GM12878 (cell line): Measurements from ENCODE around the gene SETD2. TPM values are rescaled to one million over a fixed set of nuclear protein-coding genes. Genes with fewer than 3 reads are reported as not detected.

ENCODE experiments used
- ATAC-seq: fragments of 200-7000 bp; cut with Tn5 transposase; 3 replicates; pipeline ENCODE4 v1.9.1; 2020; ENCODE audit warnings: mild to moderate bottlenecking, moderate library complexity
- BruUV-seq: library from RNA; stranded (reverse); fragments of 400-500 nt; replicated peaks from 2 replicates; lab custom pipeline; 2021; lab: Mats Ljungman, UMichigan
- CTCF ChIA-PET: fragments of 300-600 bp; sonication (Branson Sonifier 250); formaldehyde crosslinking; extraction: SDS; loops from one replicate; lab custom pipeline; 2021; ENCODE audit warnings: inconsistent platforms; lab: Yijun Ruan, JAX
- POLR2A ChIA-PET: fragments of 350-600 bp; formaldehyde crosslinking; extraction: SDS; loops from one replicate; lab custom pipeline; 2021; ENCODE audit warnings: inconsistent platforms; lab: Charles Lee
- RAD21 ChIA-PET: fragments of 300-600 bp; sonication (Branson Sonifier 250); formaldehyde crosslinking; loops from one replicate; lab custom pipeline; 2023; ENCODE audit warnings: antibody characterized with exemption; ENCODE audit not compliant: unreplicated experiment; lab: Charles Lee
- SMC1A ChIA-PET: fragments of 300-600 bp; sonication (Branson Sonifier 250); formaldehyde crosslinking; loops from one replicate; lab custom pipeline; 2023; ENCODE audit not compliant: unreplicated experiment, uncharacterized antibody; lab: Charles Lee
- DNase-seq: peaks from one replicate; pipeline ENCODE4 v3.0.0-alpha.2; 2011; ENCODE audit warnings: low read depth, low spot score
- FAIRE-seq: peaks from 3 replicates; lab custom pipeline; 2011; peaks lifted over from hg19 to GRCh38; lab: Jason Lieb, UNC
- H2AFZ ChIP-seq: 2 replicates; pipeline ENCODE4 v1.6.0; 2011; ENCODE audit warnings: low read depth, low read length, control low read depth; ENCODE audit not compliant: control insufficient read depth
- H3K27ac ChIP-seq: 2 replicates; pipeline ENCODE4 v1.5.1; 2011; ENCODE audit warnings: control low read depth; ENCODE audit not compliant: control insufficient read depth, insufficient read depth
- H3K27me3 ChIP-seq, 2 experiments: replicated peaks in 1 of 2; 2 replicates each; pipeline versions ENCODE4 v1.6.0 to v1.6.1; 2011; ENCODE audit warnings: low read length in 1 of 2; ENCODE audit not compliant: control insufficient read depth in 2 of 2, insufficient read depth in 2 of 2
- H3K36me3 ChIP-seq, 2 experiments: 2 replicates each; pipeline ENCODE4 v1.5.1; 2011; ENCODE audit warnings: low read length in 1 of 2; ENCODE audit not compliant: control insufficient read depth in 2 of 2, insufficient read depth in 2 of 2
- H3K4me1 ChIP-seq: 2 replicates; pipeline ENCODE4 v1.6.1; 2011; ENCODE audit warnings: mild to moderate bottlenecking, low read length, moderate library complexity, mixed read lengths; ENCODE audit not compliant: control insufficient read depth, insufficient read depth
- H3K4me2 ChIP-seq: 2 replicates; pipeline ENCODE4 v1.6.0; 2011; ENCODE audit warnings: control low read depth; ENCODE audit not compliant: control insufficient read depth, insufficient read depth
- H3K4me3 ChIP-seq: fragments of 200-600 bp; sonication (generic); 2 replicates; pipeline ENCODE4 v1.5.1; 2016
- H3K79me2 ChIP-seq: 2 replicates; pipeline ENCODE4 v1.6.0; 2011; ENCODE audit warnings: low read length; ENCODE audit not compliant: control insufficient read depth, insufficient read depth
- H3K9ac ChIP-seq: 2 replicates; pipeline ENCODE4 v1.8.0; 2011; ENCODE audit warnings: low read length, control low read depth, mixed read lengths; ENCODE audit not compliant: control insufficient read depth, insufficient read depth
- H3K9me3 ChIP-seq: replicated peaks from 3 replicates; pipeline ENCODE4 v1.5.1; 2011; ENCODE audit warnings: mild to moderate bottlenecking, low read length; ENCODE audit not compliant: control insufficient read depth, insufficient read depth
- H4K20me1 ChIP-seq: 2 replicates; pipeline ENCODE4 v1.6.0; 2011; ENCODE audit not compliant: control insufficient read depth, insufficient read depth
- BRCA1 ChIP-seq: IDR thresholded peaks from 2 replicates; pipeline ENCODE4 v1.6.1; 2011; ENCODE audit warnings: low read depth, low read length, improper control_type of control experiment
- IKZF1 ChIP-seq: fragments of 450-650 bp; conservative IDR thresholded peaks from 2 replicates; pipeline ENCODE4 v1.6.1; 2017; ENCODE audit warnings: antibody characterized with exemption, mild to moderate bottlenecking
- NFIC ChIP-seq: IDR thresholded peaks from 2 replicates; pipeline ENCODE4 v1.6.1; 2012; ENCODE audit warnings: low read depth, mild to moderate bottlenecking, inconsistent platforms, low read length, moderate library complexity
- NFYA ChIP-seq: IDR thresholded peaks from 2 replicates; pipeline ENCODE4 v1.6.1; 2011; ENCODE audit warnings: low read depth, mild to moderate bottlenecking, low read length, improper control_type of control experiment, borderline replicate concordance
- NR2F1 ChIP-seq: fragments of 450-650 bp; conservative IDR thresholded peaks from 2 replicates; pipeline ENCODE4 v1.6.1; 2017; ENCODE audit warnings: mild to moderate bottlenecking
- RFX5 ChIP-seq: IDR thresholded peaks from 2 replicates; pipeline ENCODE4 v1.6.1; 2011; ENCODE audit warnings: low read depth, low read length, improper control_type of control experiment
- TARDBP ChIP-seq: IDR thresholded peaks from 2 replicates; pipeline ENCODE4 v1.6.1; 2016; ENCODE audit warnings: borderline replicate concordance
- TCF7 ChIP-seq: IDR thresholded peaks from 2 replicates; pipeline ENCODE4 v1.6.1; 2014; ENCODE audit warnings: antibody characterized with exemption, borderline replicate concordance
- in situ Hi-C: fragments of 300-500 bp; cut with MboI; formaldehyde crosslinking; loops from 9 replicates; pipeline ENCODE4 v1.14.3; 2018; ENCODE audit warnings: mixed read lengths
- intact Hi-C: fragments of 100-400 bp; cut with micrococcal nuclease; formaldehyde crosslinking; loops from one replicate; pipeline ENCODE4 v1.14.2; 2022; ENCODE audit not compliant: unreplicated experiment
- polyA plus RNA-seq, 11 experiments: library from polyadenylated mRNA; depleted of rRNA in 4 of 11; unstranded in 6 of 11; stranded (reverse) in 5 of 11; fragments of >200 nt; fragmentation: Nextera tagmentation in 4 of 11; fragmentation: Illumina TruSeq in 1 of 11; extraction: Ambion mirVana in 4 of 11; extraction: Trizol in 1 of 11; gene quantifications; 1 replicate in 1 of 11; 2 replicates in 10 of 11; pipeline versions ENCODE4 v1.2.1 to v1.2.3, GENCODE V29; 2011 to 2016; ENCODE audit warnings: inconsistent platforms in 2 of 11, missing spikeins in 2 of 11, low read depth in 1 of 11
- total RNA-seq, 4 experiments: library from RNA; depleted of rRNA in 3 of 4; stranded (reverse); fragments of >200 nt in 3 of 4; fragmentation: Illumina TruSeq in 1 of 4; extraction: Trizol in 1 of 4; gene quantifications; 2 replicates each; pipeline versions ENCODE4 v1.2.1 to v1.2.3, GENCODE V29; 2013 to 2021
- TF ChIP-seq, protein P1 (sequence below): fragments of 450-650 bp; IDR thresholded peaks from 2 replicates; pipeline ENCODE4 v1.6.1; 2017; ENCODE audit warnings: antibody characterized with exemption, mild to moderate bottlenecking, moderate library complexity
- TF ChIP-seq, protein P2 (sequence below): IDR thresholded peaks from 2 replicates; pipeline ENCODE4 v1.6.1; 2011; ENCODE audit warnings: low read depth, mild to moderate bottlenecking, low read length, moderate library complexity, borderline replicate concordance; ENCODE audit errors: extremely low read depth

The SETD2 gene
- total and polyA plus RNA-seq, 10 of the 15 experiments (the other 5 are each of a cell fraction or from before 2014, with no cell fraction given): 8.4 to 44.9 (median 24.5) TPM

- no TSS peak for BruUV-seq
- Histone ChIP-seq H4K20me1 (no peaks in the 10 kb centered on the region; the same call in 1 of the 2 replicates), H3K4me3 (no peak overlapping the region), H3K9me3 (no peaks in the 10 kb centered on the region), H3K4me1 (peaks cover 14% of the 10 kb centered on the region), H2AFZ (no peak overlapping the region), H3K36me3 (peaks cover 19% of the 10 kb centered on the region in 2 experiments), H3K9ac (no peak overlapping the region), H3K27me3 (no peaks in the 10 kb centered on the region), H3K4me2 (no peak overlapping the region), H3K79me2 (no peaks in the 10 kb centered on the region), H3K27ac (no peak overlapping the region)
- no peak for TF ChIP-seq NFYA
- TF ChIP-seq IKZF1: no peak
- TF ChIP-seq RFX5: no peak
- TF ChIP-seq, protein P1, sequence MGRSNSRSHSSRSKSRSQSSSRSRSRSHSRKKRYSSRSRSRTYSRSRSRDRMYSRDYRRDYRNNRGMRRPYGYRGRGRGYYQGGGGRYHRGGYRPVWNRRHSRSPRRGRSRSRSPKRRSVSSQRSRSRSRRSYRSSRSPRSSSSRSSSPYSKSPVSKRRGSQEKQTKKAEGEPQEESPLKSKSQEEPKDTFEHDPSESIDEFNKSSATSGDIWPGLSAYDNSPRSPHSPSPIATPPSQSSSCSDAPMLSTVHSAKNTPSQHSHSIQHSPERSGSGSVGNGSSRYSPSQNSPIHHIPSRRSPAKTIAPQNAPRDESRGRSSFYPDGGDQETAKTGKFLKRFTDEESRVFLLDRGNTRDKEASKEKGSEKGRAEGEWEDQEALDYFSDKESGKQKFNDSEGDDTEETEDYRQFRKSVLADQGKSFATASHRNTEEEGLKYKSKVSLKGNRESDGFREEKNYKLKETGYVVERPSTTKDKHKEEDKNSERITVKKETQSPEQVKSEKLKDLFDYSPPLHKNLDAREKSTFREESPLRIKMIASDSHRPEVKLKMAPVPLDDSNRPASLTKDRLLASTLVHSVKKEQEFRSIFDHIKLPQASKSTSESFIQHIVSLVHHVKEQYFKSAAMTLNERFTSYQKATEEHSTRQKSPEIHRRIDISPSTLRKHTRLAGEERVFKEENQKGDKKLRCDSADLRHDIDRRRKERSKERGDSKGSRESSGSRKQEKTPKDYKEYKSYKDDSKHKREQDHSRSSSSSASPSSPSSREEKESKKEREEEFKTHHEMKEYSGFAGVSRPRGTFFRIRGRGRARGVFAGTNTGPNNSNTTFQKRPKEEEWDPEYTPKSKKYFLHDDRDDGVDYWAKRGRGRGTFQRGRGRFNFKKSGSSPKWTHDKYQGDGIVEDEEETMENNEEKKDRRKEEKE: no peak
- no peak for TF ChIP-seq NFIC
- no peak for TF ChIP-seq BRCA1
- TF ChIP-seq, protein P2, sequence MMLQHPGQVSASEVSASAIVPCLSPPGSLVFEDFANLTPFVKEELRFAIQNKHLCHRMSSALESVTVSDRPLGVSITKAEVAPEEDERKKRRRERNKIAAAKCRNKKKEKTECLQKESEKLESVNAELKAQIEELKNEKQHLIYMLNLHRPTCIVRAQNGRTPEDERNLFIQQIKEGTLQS: no peak
- no peak for TF ChIP-seq TARDBP
- TF ChIP-seq NR2F1: no peak
- no peak for TF ChIP-seq TCF7
- ChIA-PET POLR2A (no interaction called here), CTCF (interaction anchor here (1.1 to 1.5 kb wide), 3 partner anchors 35 to 109 kb away, joined by 3 to 4 read pairs (median 4); no protein-coding TSS in a partner anchor), RAD21 (no interaction called here), SMC1A (interaction anchor here (0.6 to 8.8 kb wide), 4 partner anchors 14 to 125 kb away, joined by 3 to 83 read pairs (median 4); no protein-coding TSS in a partner anchor)
- intact Hi-C loops (loop anchor here (10.0 kb wide), 1 partner anchor 313 kb away; the partner anchor contains the start of gene TMIE), in situ Hi-C loops (no loop called here)
- FAIRE-seq (no peak), DNase-seq (no peak), ATAC-seq (no peak)
Observed at GRCh38 chr3:47018269-47018611, 145.7 kb downstream of the SETD2 start.
